EH (cell line): ENCODE results near the gene PCDHGC5.

Source experiments
- DNase-seq: peaks from one replicate; pipeline ENCODE4 v3.0.0-alpha.2; 2015; ENCODE audit warnings: low read depth

Gene PCDHGC5

DNA sequence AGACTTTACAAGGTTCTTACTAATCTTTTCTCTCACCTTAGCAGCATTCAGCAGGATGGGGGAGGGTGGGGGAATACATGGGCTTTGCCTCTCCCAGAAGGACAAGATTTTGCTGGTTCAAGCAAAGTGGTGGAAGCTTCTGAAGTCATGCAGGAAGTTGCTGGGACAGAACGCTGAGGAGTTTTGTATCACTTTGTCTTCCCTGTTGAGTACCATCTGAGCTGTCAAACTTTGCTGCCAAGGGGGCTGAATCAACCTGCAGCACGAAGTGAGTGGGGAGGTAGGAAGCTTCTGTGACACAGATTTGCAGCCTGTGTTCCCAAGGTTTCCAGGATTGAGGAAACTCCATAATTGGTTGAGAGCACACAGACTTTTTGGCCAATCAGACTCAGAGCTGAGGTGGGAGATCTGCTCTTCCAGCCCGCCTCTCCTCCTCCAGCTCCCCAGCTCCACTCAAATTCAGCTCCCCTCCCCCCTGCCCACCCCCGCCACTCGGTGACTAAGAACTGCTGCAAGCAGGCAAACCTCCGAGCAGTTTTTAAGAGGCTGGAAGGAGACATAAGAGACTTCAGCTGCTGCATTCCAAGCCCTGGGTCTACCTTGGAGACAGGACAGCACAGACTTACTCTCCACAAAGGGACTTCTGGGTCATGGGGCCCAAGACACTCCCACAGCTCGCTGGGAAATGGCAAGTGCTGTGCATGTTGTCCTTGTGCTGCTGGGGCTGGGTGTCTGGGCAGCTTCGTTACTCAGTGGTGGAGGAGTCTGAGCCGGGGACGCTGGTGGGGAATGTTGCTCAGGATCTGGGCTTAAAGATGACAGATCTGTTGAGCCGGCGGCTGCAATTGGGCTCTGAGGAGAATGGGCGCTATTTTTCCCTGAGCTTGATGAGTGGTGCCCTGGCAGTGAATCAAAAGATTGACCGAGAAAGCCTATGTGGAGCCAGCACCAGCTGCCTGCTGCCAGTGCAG lies at the start of gene PCDHGC5:
Gene PCDHGC5, plus strand, starts transcription at position 491 of the 971 bp plus-strand sequence. Its CDS starts 160 bp downstream, at position 651.
- peak; percentile 87 for DNase-seq

DNA sequence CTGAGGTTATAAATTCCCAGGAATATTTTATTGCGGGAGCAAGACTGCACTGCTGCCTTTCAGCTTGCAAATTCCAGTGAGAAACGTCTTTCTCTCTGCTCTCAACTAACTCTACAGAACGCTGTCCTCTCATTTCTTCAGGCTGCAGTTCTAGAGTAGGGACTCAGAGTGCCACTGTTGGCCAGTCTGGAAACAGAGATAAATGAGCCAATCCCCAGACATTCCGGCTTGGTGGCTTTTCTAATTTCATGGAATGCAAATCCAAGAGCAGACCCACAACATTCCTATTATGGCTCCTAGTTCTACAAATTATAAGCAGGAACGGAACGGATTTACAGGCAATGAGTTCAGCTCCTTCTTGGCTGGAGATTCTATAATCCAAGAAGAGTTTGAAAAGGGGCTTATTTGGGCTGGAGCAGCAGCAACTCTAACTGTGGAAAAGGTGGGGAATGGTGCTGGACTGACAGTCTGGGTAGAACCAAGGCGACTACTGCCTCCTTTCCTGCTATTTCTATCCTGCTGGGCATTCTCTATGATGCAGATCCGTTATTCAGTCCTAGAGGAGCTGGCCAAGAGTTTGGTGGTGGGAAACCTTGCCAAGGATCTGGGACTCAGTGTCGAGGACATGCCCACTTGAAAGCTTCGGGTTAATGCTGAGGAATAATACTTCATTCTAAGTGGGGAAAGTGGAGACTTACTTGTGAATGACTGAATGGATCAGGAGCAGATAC lies 49.3 kb upstream of the PCDHGC5 start:
- DNase-seq: peak; percentile 48

DNA sequence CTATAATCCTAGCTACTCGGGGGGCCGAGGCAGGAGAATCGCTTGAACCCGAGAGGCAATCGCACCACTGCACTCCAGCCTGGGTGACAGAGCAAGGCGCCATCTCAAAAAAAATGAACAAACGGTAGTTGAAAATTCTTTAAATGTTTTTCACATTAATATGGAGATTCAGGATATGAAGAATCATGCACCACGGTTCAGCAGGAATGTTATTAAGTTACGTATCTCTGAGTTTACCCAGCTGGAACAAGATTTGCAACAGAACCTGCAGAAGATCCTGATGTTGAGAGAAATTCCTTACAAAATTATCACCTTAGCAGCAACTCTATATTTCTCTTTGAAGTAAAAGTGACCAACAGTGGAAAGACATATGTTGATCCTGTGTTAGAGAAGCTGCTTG lies 48.5 kb upstream of the PCDHGC5 start:
- no peak for DNase-seq

DNA sequence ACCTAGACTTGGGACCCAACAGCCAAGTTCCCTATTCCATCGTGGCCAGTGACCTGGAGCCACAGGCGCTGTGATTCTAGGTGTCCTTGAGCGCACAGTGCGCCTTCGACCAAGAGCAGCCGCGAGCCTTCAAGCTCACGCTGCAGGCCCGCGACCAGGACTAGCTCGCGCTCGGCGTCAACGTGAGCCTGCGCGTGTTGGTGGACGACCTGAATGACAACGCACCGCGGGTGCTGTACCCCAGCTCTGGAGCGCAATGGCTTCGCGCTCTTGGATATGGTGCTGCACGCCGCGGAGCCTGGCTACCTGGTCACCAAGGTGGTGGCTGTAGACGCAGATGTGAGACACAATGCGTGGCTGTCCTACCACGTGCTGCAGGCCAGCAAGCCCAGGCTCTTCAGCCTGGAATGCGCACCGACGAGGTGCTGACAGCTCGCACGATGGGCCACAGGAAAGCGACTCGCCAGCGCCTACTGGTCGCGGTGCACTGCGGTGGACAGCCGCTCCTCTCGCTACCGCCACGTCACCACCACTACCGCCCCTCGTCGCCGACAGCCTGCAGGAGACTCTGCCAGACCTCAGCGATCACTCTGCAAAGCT lies 47.2 kb upstream of the PCDHGC5 start:
- DNase-seq: no peak

DNA sequence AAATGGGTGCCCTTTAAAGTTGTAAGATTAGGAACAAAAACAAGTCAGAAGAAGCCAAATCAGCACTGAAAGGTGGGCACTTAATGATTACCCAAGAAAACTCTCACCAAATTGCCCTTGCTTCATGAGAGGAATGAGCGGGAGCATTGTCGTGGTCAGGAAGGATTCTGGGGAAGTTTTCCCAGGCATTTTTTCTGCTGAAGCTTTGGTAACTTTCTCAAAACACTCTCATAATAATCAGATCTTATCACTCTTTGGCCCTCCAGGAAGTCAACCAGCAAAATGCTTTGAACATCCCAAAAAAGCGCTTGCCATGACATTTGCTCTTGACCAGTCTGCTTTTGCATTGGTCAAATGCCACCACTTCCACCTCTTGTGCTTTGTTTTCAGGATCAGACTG lies 23.5 kb upstream of the PCDHGC5 start:
- peak; percentile 90 for DNase-seq

DNA sequence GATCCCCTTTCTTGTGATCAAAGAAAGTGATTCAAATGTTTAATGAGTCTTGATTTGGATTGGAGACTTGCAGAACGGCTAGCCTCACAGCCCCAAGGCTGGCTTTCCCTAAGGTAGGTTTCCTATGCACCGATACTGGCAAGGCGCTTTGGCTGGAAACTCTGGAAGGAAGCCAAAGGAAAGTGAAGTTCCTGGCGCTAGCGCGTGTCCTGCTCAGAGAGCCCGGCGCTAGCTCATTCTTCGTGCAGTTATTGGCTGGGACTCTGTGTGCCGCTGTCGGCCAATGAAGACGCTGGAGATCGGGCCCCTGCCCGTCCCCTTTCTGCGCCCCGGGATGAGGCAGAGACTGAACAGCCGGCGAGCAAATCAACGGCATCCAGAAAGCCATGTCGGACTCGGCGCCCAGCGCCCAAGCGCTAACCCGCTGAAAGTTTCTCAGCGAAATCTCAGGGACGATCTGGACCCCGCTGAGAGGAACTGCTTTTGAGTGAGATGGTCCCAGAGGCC lies 13.2 kb upstream of the PCDHGC5 start, which contains the start of gene PCDHGC3:
Gene PCDHGC3, plus strand, starts transcription at position 342 of the 507 bp plus-strand sequence. Its CDS starts 151 bp downstream, at position 493.
- peak; percentile 97 for DNase-seq

DNA sequence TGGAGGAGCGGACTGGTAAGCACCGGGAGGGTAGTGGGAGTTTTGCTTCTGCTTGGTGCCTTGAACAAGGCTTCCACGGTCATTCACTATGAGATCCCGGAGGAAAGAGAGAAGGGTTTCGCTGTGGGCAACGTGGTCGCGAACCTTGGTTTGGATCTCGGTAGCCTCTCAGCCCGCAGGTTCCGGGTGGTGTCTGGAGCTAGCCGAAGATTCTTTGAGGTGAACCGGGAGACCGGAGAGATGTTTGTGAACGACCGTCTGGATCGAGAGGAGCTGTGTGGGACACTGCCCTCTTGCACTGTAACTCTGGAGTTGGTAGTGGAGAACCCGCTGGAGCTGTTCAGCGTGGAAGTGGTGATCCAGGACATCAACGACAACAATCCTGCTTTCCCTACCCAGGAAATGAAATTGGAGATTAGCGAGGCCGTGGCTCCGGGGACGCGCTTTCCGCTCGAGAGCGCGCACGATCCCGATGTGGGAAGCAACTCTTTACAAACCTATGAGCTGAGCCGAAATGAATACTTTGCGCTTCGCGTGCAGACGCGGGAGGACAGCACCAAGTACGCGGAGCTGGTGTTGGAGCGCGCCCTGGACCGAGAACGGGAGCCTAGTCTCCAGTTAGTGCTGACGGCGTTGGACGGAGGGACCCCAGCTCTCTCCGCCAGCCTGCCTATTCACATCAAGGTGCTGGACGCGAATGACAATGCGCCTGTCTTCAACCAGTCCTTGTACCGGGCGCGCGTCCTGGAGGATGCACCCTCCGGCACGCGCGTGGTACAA lies 12.6 kb upstream of the PCDHGC5 start:
- peak; percentile 86 for DNase-seq

DNA sequence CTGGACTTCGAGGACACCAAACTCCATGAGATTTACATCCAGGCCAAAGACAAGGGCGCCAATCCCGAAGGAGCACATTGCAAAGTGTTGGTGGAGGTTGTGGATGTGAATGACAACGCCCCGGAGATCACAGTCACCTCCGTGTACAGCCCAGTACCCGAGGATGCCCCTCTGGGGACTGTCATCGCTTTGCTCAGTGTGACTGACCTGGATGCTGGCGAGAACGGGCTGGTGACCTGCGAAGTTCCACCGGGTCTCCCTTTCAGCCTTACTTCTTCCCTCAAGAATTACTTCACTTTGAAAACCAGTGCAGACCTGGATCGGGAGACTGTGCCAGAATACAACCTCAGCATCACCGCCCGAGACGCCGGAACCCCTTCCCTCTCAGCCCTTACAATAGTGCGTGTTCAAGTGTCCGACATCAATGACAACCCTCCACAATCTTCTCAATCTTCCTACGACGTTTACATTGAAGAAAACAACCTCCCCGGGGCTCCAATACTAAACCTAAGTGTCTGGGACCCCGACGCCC lies 11.8 kb upstream of the PCDHGC5 start:
- no peak for DNase-seq

DNA sequence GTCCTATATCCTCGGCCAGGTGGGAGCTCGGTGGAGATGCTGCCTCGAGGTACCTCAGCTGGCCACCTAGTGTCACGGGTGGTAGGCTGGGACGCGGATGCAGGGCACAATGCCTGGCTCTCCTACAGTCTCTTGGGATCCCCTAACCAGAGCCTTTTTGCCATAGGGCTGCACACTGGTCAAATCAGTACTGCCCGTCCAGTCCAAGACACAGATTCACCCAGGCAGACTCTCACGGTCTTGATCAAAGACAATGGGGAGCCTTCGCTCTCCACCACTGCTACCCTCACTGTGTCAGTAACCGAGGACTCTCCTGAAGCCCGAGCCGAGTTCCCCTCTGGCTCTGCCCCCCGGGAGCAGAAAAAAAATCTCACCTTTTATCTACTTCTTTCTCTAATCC lies 11.1 kb upstream of the PCDHGC5 start:
- peak; percentile 28 for DNase-seq

DNA sequence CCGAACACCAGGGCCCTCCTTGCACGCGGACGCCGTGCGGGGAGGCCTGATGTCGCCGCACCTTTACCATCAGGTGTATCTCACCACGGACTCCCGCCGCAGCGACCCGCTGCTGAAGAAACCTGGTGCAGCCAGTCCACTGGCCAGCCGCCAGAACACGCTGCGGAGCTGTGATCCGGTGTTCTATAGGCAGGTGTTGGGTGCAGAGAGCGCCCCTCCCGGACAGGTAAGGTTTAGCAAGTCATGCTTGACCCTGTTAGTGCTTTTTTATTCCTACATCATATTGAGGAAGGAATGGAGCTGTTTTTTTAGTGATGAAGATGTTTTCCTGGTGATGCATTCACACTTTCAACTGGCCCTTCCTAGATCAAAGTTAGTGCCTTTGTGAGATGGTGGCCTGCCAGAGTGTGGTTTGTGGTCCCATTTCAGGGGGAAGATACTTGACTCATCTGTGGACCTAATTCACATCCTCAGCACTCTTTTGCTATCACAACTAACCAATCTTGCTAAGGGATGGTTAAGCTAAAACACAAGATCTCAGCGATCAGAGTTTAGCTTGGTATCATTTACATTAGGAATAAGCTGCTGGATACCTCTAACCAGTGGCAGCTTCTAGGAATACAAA lies 10.4 kb upstream of the PCDHGC5 start:
- DNase-seq: peak; percentile 66

DNA sequence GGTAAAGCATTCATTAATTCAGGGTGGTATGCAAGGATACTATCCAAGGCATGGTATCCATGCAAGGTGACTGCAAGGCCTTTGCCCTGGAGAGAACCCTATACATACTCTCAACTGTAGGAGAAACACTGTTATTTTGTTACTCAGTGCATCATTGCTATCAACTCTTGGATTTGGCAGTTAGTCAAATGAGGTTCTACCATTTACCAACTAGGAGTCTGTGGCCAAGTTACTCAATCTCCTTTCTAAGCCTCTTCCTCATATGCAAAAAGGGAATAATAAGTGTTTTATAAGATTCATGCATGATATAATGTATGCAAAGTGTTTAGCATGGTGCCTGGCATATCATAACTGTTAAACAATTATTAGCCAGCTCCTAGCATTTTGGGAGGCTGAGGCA lies 9.1 kb upstream of the PCDHGC5 start:
- DNase-seq: no peak

DNA sequence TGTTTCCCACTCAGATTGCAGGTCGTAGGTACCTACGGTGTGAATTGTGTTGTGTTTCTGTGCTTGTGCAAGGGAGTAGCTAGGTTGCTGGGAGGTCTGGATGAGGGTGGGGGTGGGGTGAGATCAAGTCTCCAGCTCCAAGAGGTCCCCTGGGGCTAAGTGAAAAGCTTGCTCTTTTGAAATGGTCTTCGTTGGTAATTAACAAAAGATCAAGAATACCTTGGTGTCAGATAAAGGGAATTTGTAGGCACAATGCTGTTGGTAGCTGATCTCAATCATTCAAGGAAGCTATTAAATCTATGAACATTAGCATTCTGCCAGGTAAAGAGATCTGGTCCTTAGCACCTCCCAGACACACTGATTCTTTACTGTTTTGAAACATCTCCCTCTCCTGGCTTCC lies 5.0 kb upstream of the PCDHGC5 start:
- no peak for DNase-seq

DNA sequence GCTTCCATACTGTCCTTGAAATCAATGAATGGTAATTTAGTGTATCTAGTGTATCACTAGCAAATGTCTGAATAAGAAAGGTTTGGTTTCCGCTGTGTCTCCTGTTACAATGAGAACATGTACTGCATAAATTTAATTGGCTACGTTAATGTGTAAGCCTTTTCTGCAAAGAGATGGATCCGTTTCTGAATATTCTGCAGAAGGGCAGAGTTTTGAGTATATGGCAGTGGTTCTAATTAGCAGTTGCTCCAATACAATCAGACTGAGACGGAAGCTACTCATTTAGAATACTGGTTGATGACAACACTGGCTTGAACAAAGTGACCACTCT lies 4.6 kb upstream of the PCDHGC5 start:
- no peak for DNase-seq

DNA sequence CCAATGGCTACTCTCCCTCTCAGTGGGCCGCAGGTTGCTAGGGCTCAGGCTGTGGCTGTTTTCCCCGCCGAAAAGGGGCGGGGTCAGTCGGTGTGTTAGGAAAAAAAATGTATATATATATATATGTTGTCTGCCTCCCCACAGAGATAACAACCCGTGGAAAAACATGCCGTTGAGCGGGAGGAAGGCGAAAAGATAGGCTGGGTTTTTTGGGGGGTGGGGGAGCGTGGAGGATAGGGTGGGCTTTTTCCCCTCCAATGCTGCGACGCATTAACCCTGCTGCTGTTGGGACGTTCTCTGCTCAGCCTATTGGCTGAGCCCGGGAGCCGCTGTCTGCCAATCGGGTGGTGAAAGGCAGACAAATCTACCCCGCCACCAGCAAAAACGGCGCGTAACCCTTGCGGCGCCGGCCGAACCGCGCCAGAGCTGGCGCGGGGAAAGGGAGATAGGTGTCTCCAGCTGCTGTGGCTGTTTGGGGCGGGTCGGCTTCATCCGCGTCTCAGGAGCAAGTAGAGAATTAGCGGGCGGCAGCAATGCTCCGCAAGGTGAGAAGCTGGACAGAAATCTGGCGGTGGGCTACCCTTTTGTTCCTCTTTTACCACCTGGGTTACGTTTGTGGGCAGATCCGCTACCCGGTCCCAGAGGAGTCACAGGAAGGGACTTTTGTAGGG lies 4.1 kb upstream of the PCDHGC5 start, which contains the start of gene PCDHGC4:
Gene PCDHGC4, plus strand, starts transcription at position 390 of the 671 bp plus-strand sequence. Its CDS starts 144 bp downstream, at position 534.
- DNase-seq: no peak

DNA sequence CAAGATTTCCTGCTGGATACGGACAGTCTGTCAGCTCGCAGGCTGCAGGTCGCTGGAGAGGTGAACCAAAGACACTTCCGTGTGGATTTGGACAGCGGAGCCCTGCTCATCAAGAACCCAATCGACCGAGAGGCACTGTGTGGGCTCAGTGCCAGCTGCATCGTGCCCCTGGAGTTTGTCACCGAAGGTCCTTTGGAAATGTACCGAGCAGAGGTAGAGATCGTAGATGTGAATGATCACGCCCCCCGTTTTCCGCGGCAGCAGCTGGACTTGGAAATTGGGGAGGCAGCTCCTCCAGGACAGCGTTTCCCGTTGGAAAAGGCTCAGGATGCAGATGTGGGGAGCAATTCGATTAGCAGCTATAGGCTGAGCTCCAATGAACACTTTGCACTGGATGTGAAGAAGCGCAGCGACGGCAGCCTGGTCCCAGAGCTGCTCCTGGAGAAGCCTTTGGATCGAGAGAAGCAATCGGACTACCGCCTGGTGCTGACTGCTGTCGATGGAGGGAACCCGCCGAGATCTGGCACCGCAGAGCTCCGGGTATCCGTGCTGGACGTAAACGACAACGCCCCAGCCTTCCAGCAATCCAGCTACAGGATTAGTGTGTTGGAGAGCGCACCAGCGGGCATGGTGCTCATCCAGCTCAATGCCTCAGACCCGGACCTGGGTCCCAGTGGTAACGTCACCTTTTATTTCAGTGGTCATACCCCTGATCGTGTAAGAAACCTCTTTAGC lies 3.4 kb upstream of the PCDHGC5 start:
- DNase-seq: no peak

DNA sequence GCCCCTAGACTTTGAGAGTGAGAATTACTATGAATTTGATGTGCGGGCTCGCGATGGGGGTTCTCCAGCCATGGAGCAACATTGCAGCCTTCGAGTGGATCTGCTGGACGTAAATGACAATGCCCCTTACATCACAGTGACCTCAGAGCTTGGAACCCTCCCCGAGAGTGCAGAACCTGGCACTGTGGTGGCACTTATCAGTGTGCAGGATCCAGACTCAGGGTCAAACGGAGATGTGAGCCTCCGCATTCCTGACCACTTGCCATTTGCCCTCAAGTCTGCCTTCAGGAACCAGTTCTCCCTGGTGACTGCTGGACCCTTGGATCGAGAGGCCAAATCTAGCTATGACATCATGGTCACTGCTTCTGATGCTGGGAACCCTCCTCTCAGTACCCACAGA lies 2.8 kb upstream of the PCDHGC5 start:
- no peak for DNase-seq

DNA sequence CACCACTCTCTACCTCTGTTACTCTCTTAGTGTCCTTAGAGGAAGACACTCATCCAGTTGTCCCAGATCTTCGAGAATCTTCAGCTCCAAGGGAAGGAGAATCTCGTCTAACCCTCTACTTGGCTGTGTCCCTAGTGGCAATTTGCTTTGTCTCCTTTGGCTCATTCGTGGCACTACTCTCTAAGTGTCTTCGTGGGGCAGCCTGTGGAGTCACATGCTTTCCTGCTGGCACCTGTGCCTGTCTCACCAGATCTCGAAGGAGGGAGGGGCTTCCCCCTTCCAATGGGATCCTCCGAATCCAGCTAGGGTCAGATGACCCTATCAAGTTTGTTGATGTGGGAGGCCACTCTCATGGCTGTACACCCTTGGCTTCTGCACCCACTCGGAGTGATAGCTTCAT lies 1.8 kb upstream of the PCDHGC5 start:
- no peak for DNase-seq

DNA sequence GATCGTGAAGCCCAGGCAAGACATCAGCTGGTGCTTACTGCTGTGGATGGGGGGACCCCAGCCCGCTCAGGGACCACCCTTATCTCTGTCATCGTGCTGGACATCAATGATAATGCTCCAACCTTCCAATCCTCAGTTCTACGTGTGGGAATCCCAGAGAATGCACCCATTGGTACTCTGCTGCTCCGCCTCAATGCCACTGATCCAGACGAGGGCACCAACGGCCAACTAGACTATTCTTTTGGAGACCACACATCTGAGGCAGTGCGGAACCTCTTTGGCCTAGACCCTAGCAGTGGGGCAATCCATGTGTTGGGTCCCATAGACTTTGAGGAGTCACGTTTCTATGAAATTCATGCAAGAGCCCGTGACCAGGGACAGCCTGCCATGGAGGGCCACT lies 960 bp downstream of the PCDHGC5 start:
- DNase-seq: no peak

DNA sequence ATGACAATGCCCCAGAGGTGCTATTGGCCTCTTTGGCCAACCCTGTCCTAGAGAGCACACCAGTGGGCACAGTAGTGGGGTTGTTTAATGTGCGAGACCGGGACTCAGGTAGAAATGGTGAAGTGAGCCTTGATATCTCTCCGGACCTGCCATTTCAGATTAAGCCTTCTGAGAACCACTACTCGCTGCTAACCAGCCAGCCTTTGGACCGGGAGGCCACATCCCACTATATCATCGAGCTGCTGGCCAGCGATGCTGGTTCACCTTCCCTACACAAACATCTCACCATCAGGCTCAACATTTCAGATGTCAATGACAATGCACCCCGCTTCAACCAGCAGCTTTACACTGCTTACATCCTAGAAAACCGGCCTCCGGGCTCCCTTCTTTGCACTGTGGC lies 1.4 kb downstream of the PCDHGC5 start:
- no peak for DNase-seq

DNA sequence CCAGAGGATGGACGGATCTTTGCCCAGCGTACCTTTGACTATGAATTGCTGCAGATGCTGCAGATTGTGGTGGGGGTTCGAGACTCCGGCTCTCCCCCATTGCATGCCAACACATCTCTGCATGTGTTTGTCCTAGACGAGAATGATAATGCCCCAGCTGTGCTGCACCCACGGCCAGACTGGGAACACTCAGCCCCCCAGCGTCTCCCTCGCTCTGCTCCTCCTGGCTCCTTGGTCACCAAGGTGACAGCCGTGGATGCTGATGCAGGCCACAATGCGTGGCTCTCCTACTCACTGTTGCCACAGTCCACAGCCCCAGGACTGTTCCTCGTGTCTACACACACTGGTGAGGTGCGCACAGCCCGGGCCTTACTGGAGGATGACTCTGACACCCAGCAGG lies 1.9 kb downstream of the PCDHGC5 start:
- DNase-seq: no peak
